ENCODE data around the gene PCDHGC4.

- TF ChIP-seq CTCF (IDR thresholded peaks at IDR 0.05) (no peak), POLR2A (IDR thresholded peaks at IDR 0.05) (no peak), POLR2AphosphoS5 (IDR thresholded peaks at IDR 0.05) (no peak)
Observed at GRCh38 chr5:141515141-141515540, 30.3 kb downstream of the PCDHGC4 start.
